GM18498 (cell line): ENCODE data around the gene TMEM235.
"Not testable (repeated sequence)": the region's sequence is repeated elsewhere in the genome, so short reads cannot be mapped to it uniquely, and the experiment has no call there.

Source experiments
- ATAC-seq: cut with Tn5 transposase; IDR thresholded peaks from one replicate; pipeline ENCODE4 v1.9.1; 2021; ENCODE audit warnings: mild to moderate bottlenecking, moderate library complexity; ENCODE audit not compliant: unreplicated experiment

Gene TMEM235

GRCh38 chr17:78214706-78215061 lies 16.7 kb upstream of the TMEM235 start:
- no peak for ATAC-seq

GRCh38 chr17:78219396-78220150 lies 11.9 kb upstream of the TMEM235 start:
- ATAC-seq = no peak

GRCh38 chr17:78223061-78223460 lies 8.4 kb upstream of the TMEM235 start:
- ATAC-seq = no peak

DNA sequence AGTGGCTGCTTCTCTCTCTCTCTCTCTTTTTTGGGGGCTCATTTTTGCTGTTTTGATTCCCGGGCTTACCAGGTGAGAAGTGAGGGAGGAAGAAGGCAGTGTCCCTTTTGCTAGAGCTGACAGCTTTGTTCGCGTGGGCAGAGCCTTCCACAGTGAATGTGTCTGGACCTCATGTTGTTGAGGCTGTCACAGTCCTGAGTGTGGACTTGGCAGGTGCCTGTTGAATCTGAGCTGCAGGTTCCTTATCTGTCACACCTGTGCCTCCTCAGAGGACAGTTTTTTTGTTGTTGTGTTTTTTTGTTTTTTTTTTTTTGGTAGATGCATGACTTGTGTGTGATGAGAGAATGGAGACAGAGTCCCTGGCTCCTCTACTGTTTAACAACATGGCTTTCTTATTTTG lies 7.7 kb upstream of the TMEM235 start:
- no peak for ATAC-seq

DNA sequence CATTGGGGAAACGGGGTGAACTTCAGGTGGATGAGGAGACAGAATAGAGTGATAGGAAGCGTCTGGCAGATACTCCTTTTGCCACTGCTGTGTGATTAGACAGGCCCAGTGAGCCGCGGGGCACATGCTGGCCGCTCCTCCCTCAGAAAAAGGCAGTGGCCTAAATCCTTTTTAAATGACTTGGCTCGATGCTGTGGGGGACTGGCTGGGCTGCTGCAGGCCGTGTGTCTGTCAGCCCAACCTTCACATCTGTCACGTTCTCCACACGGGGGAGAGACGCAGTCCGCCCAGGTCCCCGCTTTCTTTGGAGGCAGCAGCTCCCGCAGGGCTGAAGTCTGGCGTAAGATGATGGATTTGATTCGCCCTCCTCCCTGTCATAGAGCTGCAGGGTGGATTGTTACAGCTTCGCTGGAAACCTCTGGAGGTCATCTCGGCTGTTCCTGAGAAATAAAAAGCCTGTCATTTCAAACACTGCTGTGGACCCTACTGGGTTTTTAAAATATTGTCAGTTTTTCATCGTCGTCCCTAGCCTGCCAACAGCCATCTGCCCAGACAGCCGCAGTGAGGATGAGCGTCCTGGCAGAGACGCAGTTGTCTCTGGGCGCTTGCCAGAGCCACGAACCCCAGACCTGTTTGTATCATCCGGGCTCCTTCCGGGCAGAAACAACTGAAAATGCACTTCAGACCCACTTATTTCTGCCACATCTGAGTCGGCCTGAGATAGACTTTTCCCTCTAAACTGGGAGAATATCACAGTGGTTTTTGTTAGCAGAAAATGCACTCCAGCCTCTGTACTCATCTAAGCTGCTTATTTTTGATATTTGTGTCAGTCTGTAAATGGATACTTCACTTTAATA lies 7.0 kb upstream of the TMEM235 start:
- no peak for ATAC-seq

- no peak for ATAC-seq
Observed at GRCh38 chr17:78225088-78225865, 6.2 kb upstream of the TMEM235 start.

GRCh38 chr17:78226055-78226758 lies 5.2 kb upstream of the TMEM235 start:
- ATAC-seq = no peak

- no peak for ATAC-seq
Observed at GRCh38 chr17:78226759-78227454, 4.5 kb upstream of the TMEM235 start.

- no peak for ATAC-seq
Observed at GRCh38 chr17:78227455-78227916, 3.9 kb upstream of the TMEM235 start.

DNA sequence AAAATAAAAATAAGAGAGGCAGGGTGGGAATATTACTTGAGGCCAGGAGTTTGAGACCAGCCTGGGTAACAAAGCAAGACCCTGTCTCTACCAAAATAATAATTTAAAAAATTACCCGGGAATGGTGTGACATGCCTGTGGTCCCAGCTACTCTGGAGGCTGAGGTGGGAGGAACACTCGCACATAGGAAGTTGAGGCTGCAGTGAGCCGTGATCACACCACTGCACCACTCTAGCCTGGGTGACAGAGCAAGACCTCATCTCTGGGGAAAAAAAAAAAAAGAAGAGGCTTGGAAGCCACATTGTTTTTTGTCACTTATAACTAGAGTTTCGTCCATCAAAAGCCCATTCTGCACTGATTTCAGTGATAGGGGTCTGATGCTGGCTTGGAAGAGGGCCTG lies 3.3 kb upstream of the TMEM235 start:
- ATAC-seq = no peak

GRCh38 chr17:78230252-78230962 lies 1.0 kb upstream of the TMEM235 start:
- no peak for ATAC-seq

DNA sequence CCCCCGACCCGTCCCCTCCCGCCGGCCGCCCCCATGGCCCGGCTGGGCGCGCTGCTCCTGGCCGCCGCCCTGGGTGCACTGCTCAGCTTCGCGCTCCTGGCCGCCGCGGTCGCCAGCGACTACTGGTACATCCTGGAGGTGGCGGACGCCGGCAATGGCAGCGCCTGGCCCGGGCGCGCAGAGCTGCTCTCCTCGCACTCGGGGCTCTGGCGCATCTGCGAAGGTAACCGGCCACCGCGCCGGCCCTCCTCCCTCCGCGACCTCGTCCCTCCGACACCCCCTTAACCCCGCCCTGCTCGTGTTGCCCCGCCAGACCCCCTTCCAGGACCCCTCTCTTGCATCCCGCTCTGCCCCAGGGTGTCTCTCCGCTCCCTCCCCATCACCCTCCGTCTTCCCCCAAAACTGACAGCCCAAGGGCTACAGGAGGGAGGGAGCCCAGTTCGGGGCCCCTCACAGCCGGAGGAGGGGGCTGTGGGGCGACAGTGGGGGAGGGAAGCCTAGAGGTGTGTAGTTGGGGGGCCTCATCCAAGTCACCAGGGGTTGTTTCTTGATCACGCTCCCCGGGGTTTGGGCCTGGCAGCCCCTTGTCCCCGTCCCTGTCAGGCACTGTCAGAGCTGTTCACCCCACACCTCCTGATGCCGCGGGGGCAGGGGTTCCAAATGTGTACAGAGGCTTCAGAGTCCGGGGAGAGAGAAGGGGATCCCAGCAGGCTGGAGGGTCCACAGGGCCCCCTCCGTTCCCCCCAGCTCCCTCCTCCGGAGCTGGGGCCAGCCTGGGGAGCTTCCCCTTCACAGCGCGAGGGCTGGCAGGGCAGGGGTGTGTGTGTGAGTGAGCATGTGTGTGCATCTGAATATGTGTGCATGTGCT lies 794 bp downstream of the TMEM235 start:
- ATAC-seq = no peak

- no peak for ATAC-seq
Observed at GRCh38 chr17:78232859-78233173, 1.4 kb downstream of the TMEM235 start.

GRCh38 chr17:78233678-78234077 lies 2.2 kb downstream of the TMEM235 start:
- ATAC-seq = no peak

DNA sequence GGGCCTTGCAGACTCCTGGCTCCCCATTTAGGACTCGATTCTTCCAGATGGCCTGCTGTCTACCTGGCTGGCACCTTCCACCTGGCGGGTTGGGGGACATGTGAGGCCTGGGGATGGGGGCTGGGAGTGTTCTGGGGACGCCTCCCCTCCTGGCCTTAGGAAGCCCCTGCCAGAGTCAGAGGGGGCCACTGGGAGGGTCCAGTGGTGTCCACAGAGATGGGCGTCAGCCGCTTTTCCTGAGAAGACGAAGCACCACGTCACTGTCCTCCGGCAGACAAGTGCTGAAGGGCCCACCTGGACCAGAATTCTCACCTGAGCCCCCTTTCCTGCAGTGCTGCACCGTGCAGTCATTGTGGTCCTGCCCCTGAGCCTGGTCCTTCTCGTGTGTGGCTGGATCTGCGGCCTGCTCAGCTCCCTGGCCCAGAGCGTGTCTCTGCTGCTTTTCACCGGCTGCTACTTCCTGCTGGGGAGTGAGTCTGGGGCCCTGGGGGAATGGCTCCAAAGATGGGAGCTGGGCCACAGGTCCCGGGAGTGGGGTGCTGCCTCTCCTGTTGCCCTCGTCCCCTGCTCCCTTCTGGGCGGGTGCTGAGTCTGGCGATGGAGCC lies 2.9 kb downstream of the TMEM235 start:
- ATAC-seq = no peak

DNA sequence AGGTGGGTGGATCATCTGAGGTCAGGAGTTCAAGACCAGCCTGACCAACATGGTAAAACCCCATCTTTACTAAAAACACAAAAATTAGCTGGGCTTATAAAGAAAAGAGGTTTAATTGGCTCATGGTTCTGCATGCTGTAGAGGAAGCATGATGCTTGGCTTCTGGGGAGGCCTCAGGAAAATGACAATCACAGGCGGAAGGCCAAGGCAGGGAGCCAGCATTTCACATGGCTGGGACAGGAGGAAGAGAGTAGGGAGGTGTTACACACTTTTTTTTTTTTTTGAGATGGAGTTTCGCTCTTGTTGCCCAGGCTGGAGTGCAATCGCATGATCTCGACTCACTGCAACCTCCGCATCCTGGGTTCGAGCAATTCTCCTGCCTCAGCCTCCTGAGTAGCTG lies 3.6 kb downstream of the TMEM235 start:
- not testable (repeated sequence) for ATAC-seq

DNA sequence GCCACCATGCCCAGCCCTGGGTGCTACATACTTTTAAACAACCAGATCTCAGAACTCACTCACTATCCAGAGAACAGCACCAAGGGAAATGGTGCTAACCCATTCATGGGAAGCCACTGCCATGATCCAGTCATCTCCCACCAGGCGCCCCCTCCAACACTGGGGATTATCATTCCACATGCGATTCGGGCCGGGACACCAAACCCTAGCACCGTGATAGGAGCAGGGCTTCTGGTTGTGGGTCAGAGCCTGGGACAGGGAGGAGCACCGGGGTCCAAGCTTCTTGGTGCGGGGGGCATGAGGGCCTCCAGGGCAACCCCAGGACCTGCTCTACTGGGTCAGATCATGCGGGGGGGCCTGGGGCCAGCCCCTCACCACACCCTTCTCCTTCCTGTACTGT lies 4.5 kb downstream of the TMEM235 start:
- ATAC-seq = no peak

DNA sequence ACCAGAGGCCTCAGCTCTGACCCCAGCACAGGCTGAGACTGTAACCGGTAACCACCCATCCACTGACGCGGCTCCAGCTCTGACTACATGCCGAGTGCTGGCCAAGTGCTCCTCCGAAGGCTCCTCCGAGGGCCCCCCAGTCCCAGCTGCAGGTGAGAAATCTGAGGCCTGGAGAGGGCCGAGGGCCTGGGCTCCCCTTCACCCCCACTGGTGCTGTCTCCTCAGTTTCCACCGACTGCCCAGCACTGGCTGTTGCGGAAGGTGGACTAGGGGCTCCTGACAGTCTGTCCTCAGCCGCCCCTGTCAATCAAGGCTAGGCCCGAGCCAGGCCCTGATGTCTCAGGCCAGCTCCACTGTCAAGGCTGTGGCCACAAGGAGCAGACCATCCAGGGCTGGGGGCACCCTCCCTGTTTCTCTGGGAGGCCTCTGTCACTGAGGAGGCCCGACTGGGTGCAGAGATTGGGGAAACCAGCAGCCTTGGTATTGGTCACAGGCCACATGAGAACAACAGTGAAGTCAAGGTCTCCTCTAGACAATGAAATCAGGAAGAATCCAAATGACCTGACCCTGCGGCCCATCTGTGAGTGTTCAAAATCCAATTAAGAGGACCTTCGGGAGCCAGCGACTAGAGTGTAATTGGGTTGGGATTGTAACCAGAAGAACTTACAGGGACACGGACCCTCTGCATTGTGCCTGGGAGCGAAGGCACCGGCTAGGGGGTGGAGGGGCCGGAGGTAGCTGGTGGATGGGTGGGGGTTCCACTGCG lies 5.1 kb downstream of the TMEM235 start:
- no peak for ATAC-seq
